GM21360 (cell line): ENCODE data around the gene FYN.

Experiments used
- ATAC-seq: cut with Tn5 transposase; IDR thresholded peaks from one replicate; pipeline ENCODE4 v1.9.1; 2021; ENCODE audit warnings: mild to moderate bottlenecking, moderate library complexity; ENCODE audit not compliant: unreplicated experiment

The FYN gene

GRCh38 chr6:111773501-111774345 lies 99.5 kb downstream of the FYN start:
- ATAC-seq, result no peak

GRCh38 chr6:111772381-111772780 lies 100.9 kb downstream of the FYN start:
- ATAC-seq, result no peak

GRCh38 chr6:111771629-111772028 lies 101.6 kb downstream of the FYN start:
- ATAC-seq, result no peak

- no peak for ATAC-seq
Observed at GRCh38 chr6:111771094-111771432, 102.2 kb downstream of the FYN start.

- ATAC-seq, result no peak
Observed at GRCh38 chr6:111770263-111771093, 102.8 kb downstream of the FYN start.

- no peak for ATAC-seq
Observed at GRCh38 chr6:111769365-111770152, 103.7 kb downstream of the FYN start.

GRCh38 chr6:111768431-111768770 lies 104.9 kb downstream of the FYN start:
- ATAC-seq, result no peak

GRCh38 chr6:111767752-111768430 lies 105.4 kb downstream of the FYN start:
- no peak for ATAC-seq

GRCh38 chr6:111766201-111766857 lies 106.9 kb downstream of the FYN start:
- ATAC-seq, result no peak

GRCh38 chr6:111765763-111766162 lies 107.5 kb downstream of the FYN start:
- ATAC-seq, result no peak

- ATAC-seq, result peak; percentile 69
Observed at GRCh38 chr6:111764238-111765175, 108.7 kb downstream of the FYN start.

GRCh38 chr6:111763381-111763780 lies 109.9 kb downstream of the FYN start:
- no peak for ATAC-seq

- ATAC-seq, result no peak
Observed at GRCh38 chr6:111761783-111762312, 111.4 kb downstream of the FYN start.

GRCh38 chr6:111761212-111761611 lies 112.0 kb downstream of the FYN start:
- ATAC-seq, result no peak

- no peak for ATAC-seq
Observed at GRCh38 chr6:111759836-111760785, 113.1 kb downstream of the FYN start.

- ATAC-seq, result no peak
Observed at GRCh38 chr6:111759331-111759835, 113.9 kb downstream of the FYN start.

GRCh38 chr6:111758608-111759329 lies 114.5 kb downstream of the FYN start:
- no peak for ATAC-seq
